Nephron (organoid): Measurements from ENCODE around the gene IL21R.

Experiments used
- H3K27ac Mint-ChIP-seq, 3 experiments: 2 replicates each; pipeline ENCODE4 v1.8.0; 2020; ENCODE audit warnings: mixed read lengths in 3 of 3, mild to moderate bottlenecking in 2 of 3, moderate library complexity in 1 of 3
- H3K27me3 Mint-ChIP-seq: 2 replicates; pipeline ENCODE4 v1.8.0; 2021; ENCODE audit warnings: low read depth, mild to moderate bottlenecking, moderate library complexity, mixed read lengths
- H3K36me3 Mint-ChIP-seq: 2 replicates; pipeline ENCODE4 v1.8.0; 2020; ENCODE audit warnings: low read depth, mixed read lengths
- H3K4me1 Mint-ChIP-seq: 2 replicates; pipeline ENCODE4 v1.8.0; 2020; ENCODE audit warnings: mixed read lengths
- H3K4me3 Mint-ChIP-seq, 3 experiments: 2 replicates each; pipeline ENCODE4 v1.8.0; 2020; ENCODE audit warnings: mild to moderate bottlenecking in 3 of 3, mixed read lengths in 3 of 3, moderate library complexity in 2 of 3
- H3K9me3 Mint-ChIP-seq: 2 replicates; pipeline ENCODE4 v1.8.0; 2020; ENCODE audit warnings: mixed read lengths
- TF ChIP-seq, protein P1 (sequence below), 3 experiments: fragments of 200-600 bp; sonication (generic); IDR thresholded peaks; one replicate each; pipeline ENCODE4 v1.5.0; 2021; ENCODE audit warnings: antibody characterized with exemption in 3 of 3; ENCODE audit not compliant: unreplicated experiment in 3 of 3

Gene IL21R

DNA sequence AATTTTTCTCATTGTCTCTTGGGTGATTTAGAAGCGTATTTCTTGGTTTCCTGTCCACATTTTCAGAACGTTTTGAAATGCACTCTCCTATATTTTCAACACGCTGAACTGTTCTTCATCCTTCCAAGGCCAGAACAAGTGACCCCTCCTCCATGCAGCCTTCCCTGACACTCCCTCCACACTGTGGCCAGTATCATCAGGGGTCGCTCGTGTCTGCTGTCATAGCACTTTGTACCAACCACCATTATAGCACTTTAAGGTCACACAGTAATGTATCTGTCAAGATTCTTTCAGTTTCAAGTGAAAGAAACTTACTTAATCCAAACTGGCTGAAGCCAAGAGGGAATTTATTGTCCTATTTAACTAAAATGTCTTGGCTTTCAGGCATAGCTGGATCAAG, 17.5 kb upstream of the IL21R start:
- no peaks in the 10 kb centered on the region for H3K4me1 Mint-ChIP-seq
- TF ChIP-seq, protein P1, sequence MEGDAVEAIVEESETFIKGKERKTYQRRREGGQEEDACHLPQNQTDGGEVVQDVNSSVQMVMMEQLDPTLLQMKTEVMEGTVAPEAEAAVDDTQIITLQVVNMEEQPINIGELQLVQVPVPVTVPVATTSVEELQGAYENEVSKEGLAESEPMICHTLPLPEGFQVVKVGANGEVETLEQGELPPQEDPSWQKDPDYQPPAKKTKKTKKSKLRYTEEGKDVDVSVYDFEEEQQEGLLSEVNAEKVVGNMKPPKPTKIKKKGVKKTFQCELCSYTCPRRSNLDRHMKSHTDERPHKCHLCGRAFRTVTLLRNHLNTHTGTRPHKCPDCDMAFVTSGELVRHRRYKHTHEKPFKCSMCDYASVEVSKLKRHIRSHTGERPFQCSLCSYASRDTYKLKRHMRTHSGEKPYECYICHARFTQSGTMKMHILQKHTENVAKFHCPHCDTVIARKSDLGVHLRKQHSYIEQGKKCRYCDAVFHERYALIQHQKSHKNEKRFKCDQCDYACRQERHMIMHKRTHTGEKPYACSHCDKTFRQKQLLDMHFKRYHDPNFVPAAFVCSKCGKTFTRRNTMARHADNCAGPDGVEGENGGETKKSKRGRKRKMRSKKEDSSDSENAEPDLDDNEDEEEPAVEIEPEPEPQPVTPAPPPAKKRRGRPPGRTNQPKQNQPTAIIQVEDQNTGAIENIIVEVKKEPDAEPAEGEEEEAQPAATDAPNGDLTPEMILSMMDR (IDR thresholded peaks at IDR 0.05; ENCODE audit: unreplicated experiment in 3 of 3) = no peak
- H3K9me3 Mint-ChIP-seq = peaks cover 18% of the 10 kb centered on the region
- H3K4me3 Mint-ChIP-seq = no peak overlapping the region
- peaks cover 3% of the 10 kb centered on the region for H3K27me3 Mint-ChIP-seq
- H3K27ac Mint-ChIP-seq = no peak overlapping the region
- H3K36me3 Mint-ChIP-seq = no peaks in the 10 kb centered on the region

DNA sequence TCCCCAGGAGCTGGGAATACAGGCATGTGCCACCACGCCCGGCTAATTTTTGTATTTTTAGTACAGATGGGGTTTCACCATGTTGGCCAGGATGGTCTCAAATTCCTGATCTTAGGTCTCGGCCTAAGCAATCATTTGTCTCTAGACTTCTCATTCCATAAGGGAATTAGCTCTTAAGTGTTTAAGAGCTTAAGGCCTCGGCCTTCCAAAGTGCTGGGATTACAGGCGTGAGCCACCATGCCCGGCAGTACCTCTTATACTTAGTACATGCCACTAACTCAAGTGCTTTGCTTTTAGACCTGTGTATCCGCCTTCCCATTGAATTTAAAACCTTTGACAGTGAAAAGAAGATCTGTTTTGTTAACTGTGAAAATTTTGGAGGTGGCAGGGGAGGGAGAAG, 16.6 kb upstream of the IL21R start:
- Mint-ChIP-seq H3K9me3 (peaks cover 18% of the 10 kb centered on the region), H3K4me1 (no peaks in the 10 kb centered on the region), H3K36me3 (no peaks in the 10 kb centered on the region), H3K27me3 (peaks cover 3% of the 10 kb centered on the region), H3K4me3 (no peak overlapping the region), H3K27ac (no peak overlapping the region)
- TF ChIP-seq, protein P1 (IDR thresholded peaks at IDR 0.05; ENCODE audit: unreplicated experiment in 3 of 3) = no peak

DNA sequence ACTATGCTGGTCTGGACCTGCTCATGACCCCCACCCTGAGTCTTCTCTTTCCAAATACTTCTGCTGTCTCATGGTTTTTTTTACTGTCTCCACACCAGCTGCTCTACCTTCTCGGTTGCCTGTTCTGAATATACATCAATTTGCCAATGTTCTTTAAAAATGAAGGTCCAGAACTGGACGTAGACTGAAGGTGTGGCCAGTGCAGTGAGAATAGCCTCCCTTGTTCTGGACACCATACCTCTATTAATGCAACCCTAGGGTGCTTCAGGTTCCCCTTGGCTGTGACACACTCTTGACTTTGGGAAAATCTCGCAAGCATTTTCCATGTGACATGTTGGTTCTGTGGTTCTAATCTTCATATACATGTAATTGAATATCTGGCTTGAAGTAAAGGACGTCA, 15.3 kb upstream of the IL21R start:
- Mint-ChIP-seq H3K4me1 (no peaks in the 10 kb centered on the region), H3K9me3 (peaks cover 20% of the 10 kb centered on the region), H3K27me3 (peaks cover 3% of the 10 kb centered on the region), H3K27ac (no peak overlapping the region), H3K36me3 (no peaks in the 10 kb centered on the region), H3K4me3 (no peak overlapping the region)
- TF ChIP-seq, protein P1 (IDR thresholded peaks at IDR 0.05; ENCODE audit: unreplicated experiment in 3 of 3) = no peak

DNA sequence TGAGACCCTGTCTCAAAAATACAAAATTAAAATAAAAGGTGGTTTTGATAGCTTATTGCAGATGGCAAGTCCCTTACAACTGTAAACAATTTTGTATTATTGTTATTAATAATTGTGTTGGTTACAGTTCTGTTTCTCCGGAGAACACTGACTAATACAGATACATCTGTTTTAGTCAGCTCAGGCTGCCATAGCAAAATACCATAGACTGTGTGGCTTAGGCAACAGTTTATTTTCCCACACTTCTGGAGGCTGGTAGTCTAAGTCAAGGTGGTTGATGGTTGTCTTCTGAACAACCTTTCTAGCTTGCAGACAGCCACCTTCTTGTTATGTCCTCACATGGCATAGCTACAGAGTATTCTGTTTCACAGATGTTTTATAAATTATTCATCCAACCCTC, 14.2 kb upstream of the IL21R start:
- H3K4me3 Mint-ChIP-seq = no peak overlapping the region
- H3K9me3 Mint-ChIP-seq = peaks cover 30% of the 10 kb centered on the region
- no peak overlapping the region for H3K27ac Mint-ChIP-seq
- H3K4me1 Mint-ChIP-seq = no peaks in the 10 kb centered on the region
- TF ChIP-seq, protein P1 (IDR thresholded peaks at IDR 0.05; ENCODE audit: unreplicated experiment in 3 of 3) = no peak
- H3K27me3 Mint-ChIP-seq = peaks cover 3% of the 10 kb centered on the region
- no peaks in the 10 kb centered on the region for H3K36me3 Mint-ChIP-seq

DNA sequence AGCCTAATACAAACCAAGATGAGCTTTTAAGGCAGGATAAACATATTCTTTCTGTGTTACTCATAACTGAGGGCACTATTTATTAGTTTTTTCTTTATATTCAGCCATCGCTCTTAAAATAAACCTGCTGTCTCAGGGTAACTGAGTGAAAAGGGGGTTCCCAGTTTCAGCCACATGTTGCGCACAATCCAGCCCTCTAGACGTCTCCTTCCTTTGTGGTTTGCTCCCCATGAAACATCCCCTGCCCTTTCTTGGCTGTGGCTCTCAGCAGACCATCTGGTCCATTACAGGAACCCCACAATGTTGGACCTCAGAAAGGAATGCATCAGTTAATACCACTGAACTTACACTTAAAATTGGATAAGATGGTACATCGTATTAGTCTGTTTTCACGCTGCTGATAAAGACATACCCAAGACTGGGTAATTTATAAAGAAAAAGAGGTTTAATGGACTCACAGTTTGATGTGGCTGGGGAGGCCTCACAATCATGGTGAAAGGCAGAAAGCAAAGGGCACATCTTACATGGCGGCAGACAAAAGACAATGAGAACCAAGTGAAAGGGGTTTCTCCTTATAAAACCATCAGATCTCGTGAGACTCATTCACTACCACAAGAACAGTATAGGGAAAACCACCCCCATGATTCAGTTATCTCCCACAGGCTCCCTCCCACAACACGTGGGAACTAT, 12.6 kb upstream of the IL21R start:
- H3K4me3 Mint-ChIP-seq = no peak overlapping the region
- peaks cover 35% of the 10 kb centered on the region for H3K9me3 Mint-ChIP-seq
- H3K27me3 Mint-ChIP-seq = peaks cover 3% of the 10 kb centered on the region
- H3K36me3 Mint-ChIP-seq = no peaks in the 10 kb centered on the region
- H3K27ac Mint-ChIP-seq = no peak overlapping the region
- TF ChIP-seq, protein P1 (IDR thresholded peaks at IDR 0.05; ENCODE audit: unreplicated experiment in 3 of 3) = no peak
- H3K4me1 Mint-ChIP-seq = no peaks in the 10 kb centered on the region

DNA sequence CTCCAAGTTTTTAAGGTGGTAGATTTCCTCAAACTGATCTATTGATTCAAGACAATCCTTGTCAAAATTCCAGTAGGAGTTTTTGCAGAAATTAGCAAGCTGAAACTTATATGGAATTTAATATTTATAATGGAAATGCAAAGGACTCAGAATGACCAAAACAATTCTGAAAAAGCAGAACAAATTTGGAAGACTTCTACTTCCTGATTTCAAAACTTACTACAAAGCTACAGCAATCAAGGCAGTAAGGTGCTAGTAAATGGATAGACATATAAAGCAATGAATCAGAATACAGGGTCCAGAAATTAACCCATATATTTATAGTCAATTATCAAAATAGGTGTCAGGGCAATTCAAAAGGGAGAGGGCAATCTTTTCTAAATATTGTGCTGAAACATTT, 11.8 kb upstream of the IL21R start:
- no peak overlapping the region for H3K27ac Mint-ChIP-seq

More for the DNA sequence above, 11.8 kb upstream of the IL21R start:
- peaks cover 36% of the 10 kb centered on the region for H3K9me3 Mint-ChIP-seq
- no peaks in the 10 kb centered on the region for H3K4me1 Mint-ChIP-seq
- TF ChIP-seq, protein P1 (IDR thresholded peaks at IDR 0.05; ENCODE audit: unreplicated experiment in 3 of 3) = no peak
- no peaks in the 10 kb centered on the region for H3K36me3 Mint-ChIP-seq
- H3K4me3 Mint-ChIP-seq = no peak overlapping the region
- H3K27me3 Mint-ChIP-seq = peaks cover 3% of the 10 kb centered on the region
